GM19238 (cell line): ENCODE measurements around the gene TAS2R39.
"Not testable (repeated sequence)": the region's sequence is repeated elsewhere in the genome, so short reads cannot be mapped to it uniquely, and the experiment has no call there.

Source experiments
- DNase-seq: peaks from one replicate; pipeline ENCODE4 v3.0.0; 2011; ENCODE audit warnings: low spot score; ENCODE audit not compliant: insufficient read length

The TAS2R39 gene

DNA sequence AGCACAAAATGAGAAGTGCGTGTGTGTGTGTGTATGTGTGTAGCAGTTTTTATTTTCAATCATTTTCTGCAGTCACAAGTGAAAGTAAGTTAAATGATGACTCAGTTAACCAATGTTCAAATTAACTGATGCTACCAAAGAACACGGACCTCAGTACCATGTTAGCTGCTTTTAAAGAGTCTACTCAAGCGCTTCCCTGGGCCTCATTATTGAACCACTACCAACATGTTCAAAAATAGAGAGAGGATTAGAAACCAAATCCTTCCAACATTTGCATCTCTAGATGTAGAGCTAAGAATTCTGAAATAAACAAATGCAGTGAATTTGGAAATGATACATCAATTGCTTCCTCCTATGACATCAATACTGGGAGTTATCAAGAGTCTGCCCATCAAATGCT is at the start of gene TAS2R39:
Gene TAS2R39, plus strand, starts transcription at position 396 of the 400 bp plus-strand sequence. Its CDS starts 0 bp downstream, at position 396.
- no peak for DNase-seq

DNA sequence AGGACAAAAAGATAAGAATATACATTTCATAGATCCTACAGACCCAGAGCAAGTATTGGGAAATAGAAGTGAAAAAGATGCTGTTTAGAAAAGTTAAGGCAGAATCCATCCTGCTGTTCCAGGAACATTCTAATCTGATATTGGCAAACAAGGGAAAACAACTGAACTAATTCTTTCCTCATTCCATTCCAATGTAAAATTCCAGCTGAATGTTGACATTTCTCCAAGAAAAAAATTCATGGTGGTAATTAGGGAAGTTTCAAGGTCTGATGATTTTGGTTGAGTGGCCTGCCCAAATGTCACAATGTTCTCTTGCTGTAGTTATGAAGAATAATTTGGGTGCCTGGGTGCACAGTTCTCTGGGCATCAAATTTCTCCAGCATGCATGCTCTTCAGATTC is 36.1 kb upstream of the TAS2R39 start:
- DNase-seq, result no peak

DNA sequence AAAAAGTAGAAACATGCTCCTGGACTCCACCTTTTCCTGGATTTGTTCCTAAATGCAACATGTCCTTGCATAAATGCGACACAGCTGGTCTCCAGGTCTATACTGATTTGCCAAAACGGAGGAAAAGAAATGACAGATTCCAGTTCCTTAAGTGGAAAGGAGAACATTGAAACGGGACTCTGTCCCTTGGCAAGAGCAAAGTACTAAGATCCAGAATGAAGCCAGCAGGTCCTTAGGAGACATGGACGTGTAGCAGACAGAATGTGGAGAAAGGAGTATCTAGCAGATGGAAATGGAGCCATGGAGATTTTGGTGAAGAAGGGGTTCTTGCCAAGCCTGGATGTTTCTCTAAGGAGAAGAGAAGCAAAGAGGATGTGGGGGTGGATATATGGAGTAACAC is 35.2 kb upstream of the TAS2R39 start:
- DNase-seq, result no peak

DNA sequence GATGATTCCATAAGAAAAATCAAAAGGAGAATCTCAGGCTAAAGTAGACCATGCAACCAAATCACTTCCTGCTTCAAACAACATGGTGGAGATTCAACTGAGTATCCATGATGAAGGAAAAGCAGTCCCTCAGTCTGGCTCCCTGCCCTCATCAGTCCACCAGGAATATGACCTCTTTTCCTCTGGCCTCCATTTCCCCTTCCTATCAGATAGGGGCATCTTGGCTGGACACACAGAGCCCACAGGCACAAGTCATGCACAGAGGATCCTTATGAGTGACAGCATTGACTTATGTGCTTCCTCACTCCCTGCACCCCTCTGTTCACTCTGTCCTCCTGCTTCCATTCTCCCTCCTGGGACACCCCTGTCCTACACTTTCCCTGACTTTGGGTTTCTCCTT is 34.6 kb upstream of the TAS2R39 start:
- DNase-seq, result no peak

DNA sequence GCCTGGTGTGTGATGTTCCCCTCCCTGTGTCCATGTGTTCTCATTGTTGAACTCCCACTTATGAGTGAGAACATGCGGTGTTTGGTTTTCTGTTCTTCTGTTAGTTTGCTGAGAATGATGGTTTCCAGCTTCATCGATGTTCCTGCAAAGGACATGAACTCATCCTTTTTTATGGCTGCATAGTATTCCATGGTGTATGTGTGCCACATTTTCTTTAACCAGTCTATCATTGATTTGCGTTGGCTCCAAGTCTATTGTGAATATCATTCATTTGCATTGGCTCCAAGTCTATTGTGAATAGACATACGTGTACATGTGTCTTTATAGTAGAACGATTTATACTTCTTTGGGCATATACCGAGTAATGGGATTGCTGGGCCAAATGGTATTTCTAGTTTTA is 32.5 kb upstream of the TAS2R39 start:
- not testable (repeated sequence) for DNase-seq

DNA sequence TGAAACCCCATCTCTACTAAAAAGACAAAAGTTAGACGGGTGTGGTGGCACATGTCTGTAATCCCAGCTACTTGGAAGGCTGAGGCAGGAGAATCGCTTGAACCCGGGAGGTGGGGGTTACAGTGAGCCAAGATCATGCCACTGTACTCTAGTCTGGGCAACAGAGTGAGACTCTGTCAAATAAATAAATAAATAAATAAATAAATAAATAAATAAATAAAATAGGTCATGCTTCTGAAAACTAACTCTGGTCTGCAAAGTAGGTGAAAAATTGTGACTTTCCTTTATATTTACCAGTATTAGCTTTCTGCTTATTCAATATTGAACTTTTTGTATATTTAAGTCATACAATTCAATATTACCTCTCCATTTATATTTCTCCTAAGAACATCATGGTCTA is 24.6 kb upstream of the TAS2R39 start:
- not testable (repeated sequence) for DNase-seq

DNA sequence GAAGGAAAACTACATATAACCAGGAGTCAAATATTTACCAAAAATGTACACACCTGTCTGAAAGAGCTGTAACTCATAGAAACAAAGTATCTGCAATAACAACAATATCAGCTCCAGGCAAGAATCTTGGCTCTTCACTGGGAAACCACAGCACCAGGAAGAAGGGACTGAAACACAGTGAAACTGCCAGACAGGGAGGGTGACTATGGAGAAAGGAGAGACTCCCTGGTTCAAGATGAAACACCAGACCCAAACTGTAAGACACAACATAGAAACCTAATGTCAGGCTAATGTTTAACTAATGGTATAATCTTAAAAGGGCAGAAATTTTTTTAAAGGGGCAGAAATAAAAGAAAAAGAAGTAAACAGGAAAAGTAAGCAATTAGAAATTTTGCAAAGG is 11.5 kb upstream of the TAS2R39 start:
- DNase-seq, result no peak

DNA sequence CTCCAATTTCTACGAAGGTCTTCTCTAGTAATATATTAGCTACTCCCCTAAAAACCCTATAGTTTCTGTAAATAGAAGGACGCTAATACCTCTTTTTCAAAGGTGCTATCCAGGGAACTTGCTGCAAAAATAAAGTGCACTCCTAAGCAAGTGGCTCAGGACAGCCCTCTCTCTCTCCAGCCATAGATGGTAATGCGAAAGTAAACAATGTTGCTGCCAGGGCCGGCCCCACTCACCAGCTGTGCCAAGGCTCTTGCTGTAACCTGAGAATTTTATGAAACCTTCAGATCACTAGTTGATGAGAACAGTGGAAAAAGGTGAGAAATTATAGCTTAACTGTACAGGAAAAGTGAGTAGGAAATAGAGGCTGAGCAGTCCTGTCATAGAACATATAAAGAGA is 10.9 kb upstream of the TAS2R39 start:
- no peak for DNase-seq

DNA sequence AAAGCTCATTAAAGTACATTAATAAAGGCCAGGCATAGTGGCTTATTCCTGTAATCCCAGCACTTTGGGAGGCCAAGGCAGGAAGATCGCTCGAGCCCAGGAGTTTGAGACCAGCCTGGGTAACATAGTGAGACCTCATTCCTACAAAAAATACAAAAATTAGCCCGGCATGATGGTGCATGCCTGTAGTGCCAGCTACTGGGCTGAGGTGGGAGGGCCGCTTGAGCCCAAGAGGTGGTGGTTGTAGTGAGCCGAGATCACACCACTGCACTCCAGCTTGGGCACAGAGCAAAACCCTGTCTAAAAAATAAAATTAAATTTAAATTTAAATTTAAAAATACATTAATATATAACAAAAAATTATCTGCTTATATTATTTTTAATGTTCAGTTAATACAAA is 7.1 kb upstream of the TAS2R39 start:
- no peak for DNase-seq

DNA sequence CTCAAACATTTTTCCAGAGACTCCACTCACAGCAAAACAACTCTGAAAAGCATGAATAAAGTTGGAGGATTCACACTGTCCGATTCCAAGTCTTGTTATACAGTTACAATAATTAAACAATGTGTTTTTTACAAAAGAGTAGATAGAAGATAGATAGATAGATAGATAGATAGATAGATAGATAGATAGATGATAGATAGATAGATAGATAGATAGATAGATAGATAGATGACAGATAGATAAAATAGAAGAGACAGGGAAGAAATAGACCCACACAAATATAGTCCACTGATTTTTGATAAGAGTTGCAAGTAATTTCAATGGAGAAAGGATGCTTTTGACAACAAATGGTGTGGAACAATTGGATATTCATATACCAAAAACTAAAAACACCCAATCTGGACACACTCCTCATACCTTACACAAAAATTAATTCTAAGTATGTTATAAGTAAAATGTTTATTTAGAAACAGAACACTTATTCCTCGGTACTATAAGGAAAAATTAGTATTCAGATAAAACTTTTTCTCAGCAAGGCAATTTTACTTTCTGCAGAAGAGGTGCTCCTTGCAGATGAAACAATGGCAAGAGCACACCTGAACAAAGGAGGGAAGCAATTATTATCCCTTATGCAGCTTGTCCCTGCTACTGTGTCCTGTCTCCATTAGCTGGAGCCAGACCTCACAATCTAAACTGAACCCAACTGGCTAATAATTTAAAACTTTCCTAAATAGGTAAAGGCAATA is 5.7 kb upstream of the TAS2R39 start:
- DNase-seq, result no peak

DNA sequence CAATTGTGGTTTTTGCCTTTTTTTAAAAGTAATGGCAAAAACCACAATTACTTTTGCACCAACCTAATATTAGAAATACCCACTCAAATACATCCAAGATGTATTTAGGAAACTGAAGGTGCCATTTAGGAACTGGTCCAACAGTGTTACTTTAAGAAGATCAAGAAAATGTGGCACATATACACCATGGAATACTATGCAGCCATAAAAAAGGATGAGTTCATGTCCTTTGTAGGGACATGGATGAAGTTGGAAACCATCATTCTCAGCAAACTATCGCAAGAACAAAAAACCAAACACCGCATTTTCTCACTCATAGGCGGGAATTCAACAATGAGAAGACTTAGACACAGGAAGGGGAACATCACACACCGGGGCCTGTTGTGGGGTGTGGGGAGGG is 2.4 kb upstream of the TAS2R39 start:
- DNase-seq, result not testable (repeated sequence)

DNA sequence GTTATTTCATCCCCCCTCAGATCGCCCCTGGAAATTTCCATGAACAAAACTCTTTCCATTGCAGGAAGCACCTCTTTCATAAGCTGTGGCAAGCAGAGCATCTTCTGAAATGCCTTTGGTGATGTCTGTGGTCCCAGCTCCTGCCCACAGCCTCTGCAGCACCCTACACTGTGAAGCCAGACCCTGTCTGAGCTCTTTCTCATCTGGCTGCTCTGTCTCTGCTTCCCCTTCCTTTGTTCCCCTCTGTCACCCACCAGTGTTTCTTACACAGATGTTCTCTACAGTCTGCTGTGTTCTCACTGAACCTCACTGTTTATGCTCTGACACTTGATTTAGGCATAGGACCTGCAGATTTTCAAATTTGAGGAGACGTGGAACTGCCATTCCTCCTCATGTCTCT is 1.9 kb upstream of the TAS2R39 start:
- no peak for DNase-seq

DNA sequence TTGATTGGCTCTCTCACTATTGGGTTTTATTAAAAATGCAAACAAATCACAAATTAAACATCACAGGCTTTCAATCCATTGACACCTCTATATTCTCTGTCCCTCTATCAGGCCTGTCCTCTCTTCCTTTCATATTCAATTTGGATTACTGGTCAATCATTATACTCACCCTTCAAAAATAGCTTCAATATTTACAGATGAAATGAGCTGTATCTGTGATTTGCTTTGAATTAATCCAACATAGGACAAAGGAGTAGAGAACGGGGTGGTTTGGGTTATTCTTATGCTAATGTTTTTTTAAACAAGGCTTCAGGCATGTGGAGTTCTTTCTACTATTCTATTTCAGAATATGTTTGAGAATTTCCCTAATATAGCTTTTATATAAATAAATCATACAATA is 2.3 kb downstream of the TAS2R39 start:
- DNase-seq, result no peak

DNA sequence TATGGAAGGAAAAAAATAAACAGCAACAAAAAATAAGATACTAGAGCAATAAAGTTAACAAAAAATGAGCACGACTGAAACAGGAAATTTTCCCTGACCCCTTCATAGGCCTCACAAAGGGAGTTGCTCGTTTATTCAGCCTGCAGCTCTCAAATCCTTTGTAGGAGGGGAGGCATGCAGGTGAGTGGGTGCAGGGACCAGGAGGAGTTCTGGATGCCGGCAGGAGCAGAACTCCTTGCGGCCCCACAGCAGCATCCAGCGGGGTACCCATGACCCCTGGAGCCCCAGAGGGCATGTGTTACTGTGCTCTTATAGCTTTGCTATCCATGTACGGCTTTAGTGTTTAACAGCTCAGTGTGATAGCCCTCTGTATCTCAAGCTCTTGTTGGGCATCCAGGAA is 5.8 kb downstream of the TAS2R39 start:
- DNase-seq, result no peak

DNA sequence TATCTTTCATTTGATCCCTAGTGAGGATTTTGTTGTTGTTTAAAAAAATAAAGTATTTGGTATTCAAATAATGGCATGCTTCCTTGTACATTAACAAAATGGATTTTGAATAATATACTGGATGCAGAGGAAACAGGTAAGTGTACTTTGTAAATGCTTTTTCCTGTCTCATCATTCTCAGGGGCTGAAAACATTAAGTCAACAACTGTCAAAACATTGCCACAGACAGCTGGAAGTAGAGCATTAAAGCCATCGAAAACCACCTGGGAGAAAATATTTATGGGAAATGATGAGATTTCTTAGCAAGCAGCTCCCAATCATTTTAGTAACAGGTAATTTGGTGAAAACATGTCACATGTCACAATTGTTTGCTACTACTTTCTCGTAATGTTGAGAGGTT is 10.7 kb downstream of the TAS2R39 start:
- no peak for DNase-seq

DNA sequence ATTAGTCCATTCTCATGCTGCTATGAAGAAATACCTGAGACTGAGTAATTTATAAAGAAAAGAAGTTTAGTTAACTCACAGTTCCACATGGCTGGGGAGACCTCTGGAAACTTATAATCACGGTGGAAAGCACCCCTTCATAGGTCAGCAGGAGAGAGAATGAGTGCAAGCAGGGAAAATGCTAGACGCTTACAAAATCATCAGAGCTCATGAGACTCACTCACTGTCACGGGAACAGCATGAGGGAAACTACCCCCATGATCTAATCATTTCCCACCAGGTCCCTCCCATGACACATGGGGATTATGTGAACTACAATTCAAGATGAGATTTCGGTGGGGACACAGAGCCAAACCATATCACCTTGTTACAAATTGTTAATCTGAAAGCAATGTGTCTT is 15.8 kb downstream of the TAS2R39 start:
- no peak for DNase-seq

DNA sequence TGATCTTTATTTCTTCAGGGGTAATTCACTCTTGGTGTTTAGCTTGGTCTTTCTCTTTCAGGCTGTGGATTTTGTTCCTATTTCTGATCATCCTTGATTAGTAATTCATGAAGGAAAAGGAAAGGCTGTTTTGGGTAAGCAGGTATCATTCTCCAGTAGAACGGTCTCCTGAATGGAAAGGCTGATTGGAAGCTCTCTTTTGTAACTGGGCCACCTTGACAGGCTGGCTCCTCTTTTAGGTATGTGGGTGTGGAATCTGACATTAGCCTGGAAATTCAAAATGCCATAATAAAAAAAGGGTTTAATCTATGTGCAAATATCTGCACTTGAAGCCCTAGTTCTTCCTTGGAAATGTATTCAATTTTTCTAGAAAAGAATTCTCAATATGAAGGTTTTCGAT is 18.9 kb downstream of the TAS2R39 start:
- no peak for DNase-seq

DNA sequence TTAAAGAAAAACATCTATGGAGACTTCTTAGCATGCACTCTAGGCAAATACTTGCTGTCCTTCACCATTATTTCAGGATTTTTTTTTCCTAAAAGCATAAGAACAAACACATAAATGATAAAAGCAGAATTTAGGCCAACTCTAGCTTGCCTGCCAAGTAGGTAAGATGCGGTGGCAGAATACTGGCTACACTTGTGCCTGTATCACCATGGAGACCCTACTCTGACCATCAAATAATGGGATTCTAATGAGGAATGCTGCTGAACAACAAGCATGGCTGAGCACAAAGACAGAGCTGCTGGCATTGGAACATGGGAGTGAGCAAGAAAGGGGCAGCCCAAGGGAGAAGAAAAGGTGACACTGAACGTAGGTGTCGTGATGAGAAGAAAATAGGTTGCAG is 20.2 kb downstream of the TAS2R39 start:
- no peak for DNase-seq

DNA sequence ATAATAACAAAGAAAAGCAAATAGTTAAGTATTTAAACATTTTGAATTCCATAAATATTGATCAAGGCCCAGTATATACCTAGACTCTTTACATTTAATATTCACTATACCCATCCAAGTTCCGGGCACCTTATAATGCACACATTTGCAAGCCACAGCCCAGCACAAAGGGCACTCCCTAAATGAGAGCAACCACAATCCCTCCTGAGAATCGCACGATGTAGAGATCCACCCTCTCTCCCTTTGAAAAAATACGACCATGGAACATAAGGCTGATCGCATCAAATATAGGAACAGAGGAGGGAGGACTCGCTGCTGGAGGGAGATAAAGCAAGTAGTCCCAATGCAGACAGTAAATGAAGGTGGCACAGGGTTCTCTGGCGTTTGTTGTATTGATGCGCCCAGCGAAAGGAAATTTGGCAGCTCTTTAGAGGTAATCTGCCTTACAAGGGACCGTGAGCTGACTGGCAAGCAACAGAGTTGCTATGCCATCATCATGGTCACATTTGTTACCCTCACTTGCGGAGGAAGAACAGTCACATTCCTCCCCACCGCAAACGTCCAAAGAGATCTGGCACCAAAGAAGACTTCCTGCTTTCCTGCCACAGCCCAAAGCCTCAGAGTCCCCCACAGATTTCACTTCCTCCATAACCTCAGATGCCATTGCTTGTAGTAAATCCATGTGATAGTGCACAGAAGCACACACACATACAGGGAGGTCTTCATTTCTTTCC is 22.5 kb downstream of the TAS2R39 start:
- DNase-seq, result peak; percentile 18

DNA sequence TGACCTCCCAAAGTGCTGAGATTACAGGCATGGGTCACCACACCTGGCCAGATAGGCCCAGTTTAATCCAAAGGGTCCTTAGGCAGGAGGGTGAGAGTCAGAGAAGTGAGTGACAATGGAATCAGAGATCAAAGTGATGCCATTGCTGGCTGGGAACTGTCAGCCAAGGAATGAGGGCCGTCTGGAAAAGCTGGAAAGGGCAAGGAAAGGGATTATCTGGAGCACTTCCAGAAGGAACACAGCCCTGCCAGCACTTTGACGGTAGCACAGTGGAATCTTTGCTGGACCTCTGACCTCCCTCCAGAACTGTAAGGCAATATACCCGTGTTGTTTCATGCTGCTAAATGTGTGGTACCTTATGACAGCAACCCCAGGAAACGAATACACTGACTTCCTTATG is 27.3 kb downstream of the TAS2R39 start:
- DNase-seq, result no peak

DNA sequence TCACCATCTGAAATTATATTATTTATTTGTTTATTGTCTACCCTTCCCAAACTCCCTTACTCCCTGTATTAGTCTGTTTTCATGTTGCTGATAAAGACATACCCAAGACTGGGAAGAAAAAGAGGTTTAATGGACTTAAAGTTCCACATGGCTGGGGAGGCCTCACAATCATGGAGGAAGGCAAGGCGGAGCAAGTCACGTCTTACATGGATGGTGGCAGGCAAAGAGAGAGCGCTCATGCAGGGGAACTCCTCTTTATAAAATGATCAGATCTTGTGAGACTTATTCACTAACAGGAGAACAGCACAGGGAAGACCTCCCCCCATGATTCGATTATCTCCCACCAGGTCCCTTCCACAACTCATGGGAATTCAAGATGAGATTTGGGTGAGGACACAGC is 30.3 kb downstream of the TAS2R39 start:
- not testable (repeated sequence) for DNase-seq

DNA sequence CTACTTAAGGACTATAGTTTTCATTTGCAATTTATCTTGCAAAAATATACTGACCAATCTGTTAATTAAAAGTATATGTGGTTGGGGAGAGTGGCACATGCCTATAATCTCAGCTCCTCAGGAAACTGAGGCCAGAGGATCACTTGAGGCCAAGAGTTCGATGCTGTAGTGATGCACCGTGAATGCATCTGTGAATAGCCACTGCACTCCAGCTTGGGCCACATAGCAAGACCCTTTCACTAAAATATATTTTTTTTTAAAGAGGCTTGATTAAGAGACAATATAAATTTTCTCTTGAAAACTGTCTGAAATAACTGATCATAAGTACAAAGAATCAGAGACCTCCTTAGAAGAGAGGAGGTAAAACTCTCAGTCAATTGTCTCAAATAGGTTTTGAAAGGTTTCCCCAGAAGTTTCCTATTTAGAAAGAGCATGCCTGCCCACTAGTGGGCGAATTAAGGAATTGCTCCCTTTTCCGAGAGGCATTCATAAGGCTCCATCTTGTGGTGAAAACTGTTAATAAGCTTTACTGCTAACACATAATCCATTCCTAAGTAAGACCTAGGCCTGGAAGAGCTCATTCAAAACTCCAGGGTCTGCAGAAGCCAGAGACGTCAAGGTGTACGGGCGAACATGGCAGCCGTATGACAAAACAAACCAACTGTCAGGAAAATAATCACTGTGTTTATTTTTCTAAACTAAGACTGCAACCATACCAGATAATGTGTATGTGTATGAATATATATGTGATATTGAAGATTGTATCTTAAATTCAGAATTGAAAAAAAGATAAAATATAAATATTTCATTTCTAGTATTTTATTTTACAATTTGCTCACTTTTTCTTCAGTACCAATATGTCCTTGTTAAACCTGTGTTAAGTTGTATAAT is 31.8 kb downstream of the TAS2R39 start:
- DNase-seq, result peak; percentile 46
